Measurements from ENCODE around the gene TRPM4. TPM values are rescaled to one million over a fixed set of nuclear protein-coding genes. Genes with fewer than 3 reads are reported as not detected.

Gene TRPM4
- total and polyA plus RNA-seq, 4 experiments from 2014 or later, result 0.41 TPM; not detected in 3

- H3K9me3 ChIP-seq (ENCODE audit: control insufficient read depth in 1 of 2, low read length in 2 of 2), result no peaks in the 10 kb centered on the region
- intact Hi-C loops (cut with micrococcal nuclease), result no loop called here
- no peak for DNase-seq
- no peak overlapping the region for H3K27ac ChIP-seq (ENCODE audit: low read depth, low read length)
- peaks cover 0 to 1% of the 10 kb centered on the region in 2 donors for H3K27me3 Mint-ChIP-seq
- no peak overlapping the region for H3K4me3 ChIP-seq (ENCODE audit: low read length in 2 of 2)
- H3K27ac Mint-ChIP-seq, result peak overlapping the region in 1 of 7 donors; percentile 77
- peaks cover 6 to 20% (median 13%) of the 10 kb centered on the region in 4 donors for H3K4me1 Mint-ChIP-seq
- peaks cover 10% of the 10 kb centered on the region for H3K4me1 ChIP-seq (ENCODE audit: insufficient read depth, low read length)
- peaks cover 3% of the 10 kb centered on the region in 2 donors for H3K36me3 Mint-ChIP-seq
- H3K27me3 ChIP-seq (ENCODE audit: insufficient read depth, low read length), result no peaks in the 10 kb centered on the region
- CTCF ChIA-PET (ENCODE audit: partially characterized antibody), result interaction anchor here (1.2 kb wide), 1 partner anchor 10 kb away, joined by 7 read pairs; no protein-coding TSS in a partner anchor
- no peak overlapping the region for H3K4me3 Mint-ChIP-seq
- no peaks in the 10 kb centered on the region for H3K36me3 ChIP-seq (ENCODE audit: insufficient read depth, low read length)
- peaks cover 0 to 19% (median 9%) of the 10 kb centered on the region in 8 donors for H3K9me3 Mint-ChIP-seq
- POLR2A ChIA-PET (ENCODE audit: partially characterized antibody), result no interaction called here
Measured at GRCh38 chr19:49188626-49189200, 31.1 kb downstream of the TRPM4 start.

- DNase-seq, result no peak
- Histone ChIP-seq H3K9me3 (ENCODE audit: control insufficient read depth in 1 of 2, low read length in 2 of 2) (no peaks in the 10 kb centered on the region), H3K36me3 (ENCODE audit: insufficient read depth, low read length) (no peaks in the 10 kb centered on the region), H3K27ac (ENCODE audit: low read depth, low read length) (no peak overlapping the region), H3K4me3 (ENCODE audit: low read length in 2 of 2) (no peak overlapping the region), H3K4me1 (ENCODE audit: insufficient read depth, low read length) (peaks cover 10% of the 10 kb centered on the region), H3K27me3 (ENCODE audit: insufficient read depth, low read length) (no peaks in the 10 kb centered on the region)
- H3K27ac Mint-ChIP-seq, result no peak overlapping the region
- H3K27me3 Mint-ChIP-seq, result no peaks in the 10 kb centered on the region
- H3K9me3 Mint-ChIP-seq, result peaks cover 0 to 15% (median 5%) of the 10 kb centered on the region in 8 donors
- POLR2A ChIA-PET (ENCODE audit: partially characterized antibody), result no interaction called here
- H3K36me3 Mint-ChIP-seq, result no peaks in the 10 kb centered on the region
- H3K4me3 Mint-ChIP-seq, result peak overlapping the region in 2 of 8 donors; percentile 3 to 36
- peaks cover 6 to 20% (median 13%) of the 10 kb centered on the region in 4 donors for H3K4me1 Mint-ChIP-seq
- intact Hi-C loops (cut with micrococcal nuclease), result no loop called here
- CTCF ChIA-PET (ENCODE audit: partially characterized antibody), result no interaction called here
Measured at GRCh38 chr19:49189259-49189658, 31.7 kb downstream of the TRPM4 start.

- ChIA-PET CTCF (ENCODE audit: partially characterized antibody) (no interaction called here), POLR2A (ENCODE audit: partially characterized antibody) (no interaction called here)
- H3K27me3 Mint-ChIP-seq, result no peaks in the 10 kb centered on the region
- peaks cover 0 to 6% (median 0%) of the 10 kb centered on the region in 8 donors for H3K9me3 Mint-ChIP-seq
- peaks cover 6 to 20% (median 13%) of the 10 kb centered on the region in 4 donors for H3K4me1 Mint-ChIP-seq
- peaks cover 10% of the 10 kb centered on the region for H3K4me1 ChIP-seq (ENCODE audit: insufficient read depth, low read length)
- intact Hi-C loops (cut with micrococcal nuclease), result no loop called here
- no peaks in the 10 kb centered on the region for H3K36me3 Mint-ChIP-seq
- no peak overlapping the region for H3K4me3 ChIP-seq (ENCODE audit: low read length in 2 of 2)
- no peaks in the 10 kb centered on the region for H3K36me3 ChIP-seq (ENCODE audit: insufficient read depth, low read length)
- no peaks in the 10 kb centered on the region for H3K27me3 ChIP-seq (ENCODE audit: insufficient read depth, low read length)
- DNase-seq, result no peak
- no peak overlapping the region for H3K4me3 Mint-ChIP-seq
- no peak overlapping the region for H3K27ac ChIP-seq (ENCODE audit: low read depth, low read length)
- H3K9me3 ChIP-seq (ENCODE audit: control insufficient read depth in 1 of 2, low read length in 2 of 2), result no peaks in the 10 kb centered on the region
- H3K27ac Mint-ChIP-seq, result no peak overlapping the region
Measured at GRCh38 chr19:49190781-49191180, 33.2 kb downstream of the TRPM4 start.

- Histone ChIP-seq H3K27me3 (ENCODE audit: insufficient read depth, low read length) (no peaks in the 10 kb centered on the region), H3K4me3 (ENCODE audit: low read length in 2 of 2) (no peak overlapping the region), H3K27ac (ENCODE audit: low read depth, low read length) (no peak overlapping the region), H3K9me3 (ENCODE audit: control insufficient read depth in 1 of 2, low read length in 2 of 2) (no peaks in the 10 kb centered on the region), H3K4me1 (ENCODE audit: insufficient read depth, low read length) (peaks cover 10% of the 10 kb centered on the region), H3K36me3 (ENCODE audit: insufficient read depth, low read length) (no peaks in the 10 kb centered on the region)
- H3K4me3 Mint-ChIP-seq, result no peak overlapping the region
- H3K36me3 Mint-ChIP-seq, result no peaks in the 10 kb centered on the region
- peaks cover 7 to 18% (median 13%) of the 10 kb centered on the region in 4 donors for H3K4me1 Mint-ChIP-seq
- H3K27ac Mint-ChIP-seq, result peak overlapping the region in 1 of 7 donors; percentile 73
- ChIA-PET POLR2A (ENCODE audit: partially characterized antibody) (interaction anchor here (0.8 kb wide), 1 partner anchor 97 kb away, joined by 3 read pairs; no protein-coding TSS in a partner anchor), CTCF (ENCODE audit: partially characterized antibody) (interaction anchor here (1.9 kb wide), 1 partner anchor 96 kb away, joined by 6 read pairs; no protein-coding TSS in a partner anchor)
- intact Hi-C loops (cut with micrococcal nuclease), result no loop called here
- no peak for DNase-seq
- H3K9me3 Mint-ChIP-seq, result no peaks in the 10 kb centered on the region
- peaks cover under 1% of the 10 kb centered on the region in 2 donors for H3K27me3 Mint-ChIP-seq
Measured at GRCh38 chr19:49193822-49194394, 36.3 kb downstream of the TRPM4 start.

GRCh38 chr19:49194408-49194807, 36.8 kb downstream of the TRPM4 start:
- intact Hi-C loops (cut with micrococcal nuclease), result no loop called here
- H3K36me3 ChIP-seq (ENCODE audit: insufficient read depth, low read length), result no peaks in the 10 kb centered on the region
- Mint-ChIP-seq H3K27me3 (peaks cover 1% of the 10 kb centered on the region in 2 donors), H3K36me3 (no peaks in the 10 kb centered on the region), H3K4me1 (peaks cover 7 to 13% (median 10%) of the 10 kb centered on the region in 4 donors), H3K9me3 (no peaks in the 10 kb centered on the region), H3K4me3 (no peak overlapping the region), H3K27ac (no peak overlapping the region)
- H3K27ac ChIP-seq (ENCODE audit: low read depth, low read length), result no peak overlapping the region
- peaks cover 8% of the 10 kb centered on the region for H3K4me1 ChIP-seq (ENCODE audit: insufficient read depth, low read length)
- DNase-seq, result no peak
- ChIA-PET CTCF (ENCODE audit: partially characterized antibody) (interaction anchor here (1.9 kb wide), 1 partner anchor 97 kb away, joined by 6 read pairs; no protein-coding TSS in a partner anchor), POLR2A (ENCODE audit: partially characterized antibody) (interaction anchor here (0.8 kb wide), 1 partner anchor 98 kb away, joined by 3 read pairs; no protein-coding TSS in a partner anchor)
- no peaks in the 10 kb centered on the region for H3K27me3 ChIP-seq (ENCODE audit: insufficient read depth, low read length)
- H3K9me3 ChIP-seq (ENCODE audit: control insufficient read depth in 1 of 2, low read length in 2 of 2), result no peaks in the 10 kb centered on the region
- H3K4me3 ChIP-seq (ENCODE audit: low read length in 2 of 2), result no peak overlapping the region

GRCh38 chr19:49196527-49197240, 39.1 kb downstream of the TRPM4 start:
- ChIA-PET CTCF (ENCODE audit: partially characterized antibody) (interaction anchor here (0.9 to 3.0 kb wide), 4 partner anchors 14 to 99 kb away, joined by 3 to 39 read pairs (median 4); no protein-coding TSS in a partner anchor), POLR2A (ENCODE audit: partially characterized antibody) (no interaction called here)
- H3K36me3 Mint-ChIP-seq, result no peaks in the 10 kb centered on the region
- no peaks in the 10 kb centered on the region for H3K27me3 ChIP-seq (ENCODE audit: insufficient read depth, low read length)
- no peak for DNase-seq
- H3K9me3 ChIP-seq (ENCODE audit: control insufficient read depth in 1 of 2, low read length in 2 of 2), result no peaks in the 10 kb centered on the region
- no peaks in the 10 kb centered on the region for H3K9me3 Mint-ChIP-seq
- H3K36me3 ChIP-seq (ENCODE audit: insufficient read depth, low read length), result no peaks in the 10 kb centered on the region
- peaks cover 0 to 5% (median 3%) of the 10 kb centered on the region in 4 donors for H3K4me1 Mint-ChIP-seq
- no peak overlapping the region for H3K4me3 Mint-ChIP-seq
- H3K4me3 ChIP-seq (ENCODE audit: low read length in 2 of 2), result no peak overlapping the region
- peaks cover 1 to 4% of the 10 kb centered on the region in 2 donors for H3K27me3 Mint-ChIP-seq
- no peak overlapping the region for H3K27ac ChIP-seq (ENCODE audit: low read depth, low read length)
- no peak overlapping the region for H3K27ac Mint-ChIP-seq
- H3K4me1 ChIP-seq (ENCODE audit: insufficient read depth, low read length), result no peaks in the 10 kb centered on the region
- intact Hi-C loops (cut with micrococcal nuclease), result no loop called here

GRCh38 chr19:49200238-49200862, 42.8 kb downstream of the TRPM4 start:
- H3K4me1 Mint-ChIP-seq, result peaks cover 0 to 5% (median 4%) of the 10 kb centered on the region in 4 donors
- no peak for DNase-seq
- Histone ChIP-seq H3K4me1 (ENCODE audit: insufficient read depth, low read length) (no peaks in the 10 kb centered on the region), H3K9me3 (ENCODE audit: control insufficient read depth in 1 of 2, low read length in 2 of 2) (no peaks in the 10 kb centered on the region), H3K4me3 (ENCODE audit: low read length in 2 of 2) (no peak overlapping the region), H3K27ac (ENCODE audit: low read depth, low read length) (no peak overlapping the region), H3K36me3 (ENCODE audit: insufficient read depth, low read length) (no peaks in the 10 kb centered on the region), H3K27me3 (ENCODE audit: insufficient read depth, low read length) (no peaks in the 10 kb centered on the region)
- H3K27me3 Mint-ChIP-seq, result peaks cover 4% of the 10 kb centered on the region in 2 donors
- no peaks in the 10 kb centered on the region for H3K36me3 Mint-ChIP-seq
- H3K9me3 Mint-ChIP-seq, result no peaks in the 10 kb centered on the region
- intact Hi-C loops (cut with micrococcal nuclease), result no loop called here
- H3K4me3 Mint-ChIP-seq, result no peak overlapping the region
- ChIA-PET CTCF (ENCODE audit: partially characterized antibody) (interaction anchor here (2.2 kb wide), 1 partner anchor 201 kb away, joined by 13 read pairs; no protein-coding TSS in a partner anchor), POLR2A (ENCODE audit: partially characterized antibody) (no interaction called here)
- peak overlapping the region in 1 of 7 donors; percentile 15 for H3K27ac Mint-ChIP-seq
